Endothelial cell of umbilical vein (primary cell): ENCODE results near the gene AP4B1.

Experiments used
- POLR2A ChIP-seq: IDR thresholded peaks from 2 replicates; pipeline ENCODE4 v1.6.1; 2012; ENCODE audit warnings: low read depth, mild to moderate bottlenecking, control low read depth, low read length
- TF ChIP-seq, protein P1 (sequence below), 2 donors: IDR thresholded peaks; 1 replicate in 1 of 2; 2 replicates in 1 of 2; pipeline ENCODE4 v1.5.1; 2011; ENCODE audit warnings: low read length in 2 of 2, mild to moderate bottlenecking in 2 of 2, moderate library complexity in 2 of 2, control low read depth in 1 of 2, inconsistent platforms in 1 of 2, low read depth in 1 of 2; ENCODE audit not compliant: insufficient read depth in 1 of 2; ENCODE audit errors: extremely low read depth in 1 of 2

DNA sequence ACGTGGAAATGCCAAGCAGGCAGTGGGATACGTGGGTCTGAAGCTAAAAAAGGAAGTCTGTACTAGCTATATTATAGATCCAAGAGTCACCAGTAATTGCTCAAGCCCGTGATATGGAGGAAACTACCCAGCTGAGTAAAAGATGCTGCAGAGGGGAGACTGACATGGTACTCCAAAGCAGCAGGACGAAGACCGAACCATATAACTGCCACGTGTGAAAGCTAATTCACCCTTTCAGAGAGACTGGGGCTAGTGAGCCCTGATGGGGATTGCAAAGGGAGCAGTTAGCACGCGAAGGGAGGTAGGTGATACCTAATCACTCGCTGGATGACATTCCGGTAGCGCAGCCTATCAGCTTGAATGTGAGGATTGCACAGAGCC, 316 bp downstream of the AP4B1 start:
- TF ChIP-seq, protein P1, sequence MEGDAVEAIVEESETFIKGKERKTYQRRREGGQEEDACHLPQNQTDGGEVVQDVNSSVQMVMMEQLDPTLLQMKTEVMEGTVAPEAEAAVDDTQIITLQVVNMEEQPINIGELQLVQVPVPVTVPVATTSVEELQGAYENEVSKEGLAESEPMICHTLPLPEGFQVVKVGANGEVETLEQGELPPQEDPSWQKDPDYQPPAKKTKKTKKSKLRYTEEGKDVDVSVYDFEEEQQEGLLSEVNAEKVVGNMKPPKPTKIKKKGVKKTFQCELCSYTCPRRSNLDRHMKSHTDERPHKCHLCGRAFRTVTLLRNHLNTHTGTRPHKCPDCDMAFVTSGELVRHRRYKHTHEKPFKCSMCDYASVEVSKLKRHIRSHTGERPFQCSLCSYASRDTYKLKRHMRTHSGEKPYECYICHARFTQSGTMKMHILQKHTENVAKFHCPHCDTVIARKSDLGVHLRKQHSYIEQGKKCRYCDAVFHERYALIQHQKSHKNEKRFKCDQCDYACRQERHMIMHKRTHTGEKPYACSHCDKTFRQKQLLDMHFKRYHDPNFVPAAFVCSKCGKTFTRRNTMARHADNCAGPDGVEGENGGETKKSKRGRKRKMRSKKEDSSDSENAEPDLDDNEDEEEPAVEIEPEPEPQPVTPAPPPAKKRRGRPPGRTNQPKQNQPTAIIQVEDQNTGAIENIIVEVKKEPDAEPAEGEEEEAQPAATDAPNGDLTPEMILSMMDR (IDR thresholded peaks at IDR 0.05; ENCODE audit: extremely low read depth in 1 of 2, insufficient read depth in 1 of 2, low read depth in 1 of 2, low read length in 2 of 2), result no peak
- no peak for TF ChIP-seq POLR2A
